Endothelial cell of umbilical vein (primary cell): ENCODE data around the gene DGKD. TPM values are rescaled to one million over a fixed set of nuclear protein-coding genes. Genes with fewer than 3 reads are reported as not detected.

Experiments
- BruUV-seq: library from RNA; stranded (reverse); fragments of 400-500 nt; replicated peaks from 2 replicates; lab custom pipeline; 2021; lab: Mats Ljungman, UMichigan
- CTCF ChIA-PET: fragments of 300-600, 350-600 bp; sonication (Branson Sonifier 250); formaldehyde crosslinking; loops from one replicate; lab custom pipeline; 2021; ENCODE audit warnings: antibody characterized with exemption, inconsistent platforms; lab: Charles Lee
- POLR2A ChIA-PET: fragments of 300-600, 350-600 bp; sonication (Branson Sonifier 250); formaldehyde crosslinking; loops from one replicate; lab custom pipeline; 2021; ENCODE audit warnings: antibody characterized with exemption, inconsistent platforms; lab: Charles Lee
- DNase-seq: peaks from one replicate; pipeline ENCODE4 v3.0.0-alpha.2; 2011; ENCODE audit warnings: low read depth, low spot score
- FAIRE-seq: peaks from 2 replicates; lab custom pipeline; 2011; peaks lifted over from hg19 to GRCh38; lab: Jason Lieb, UNC
- H2AFZ ChIP-seq: 2 replicates; pipeline ENCODE4 v1.6.0; 2012; ENCODE audit warnings: low read depth, low read length, control low read depth, inconsistent platforms
- H3K27ac ChIP-seq: 2 replicates; pipeline ENCODE4 v1.5.1; 2011; ENCODE audit warnings: low read depth, mild to moderate bottlenecking, control low read depth, low read length, moderate library complexity; ENCODE audit not compliant: insufficient read depth
- H3K27me3 ChIP-seq, 2 experiments: 2 replicates each; pipeline versions ENCODE4 v1.6.0 to v1.6.1; 2011; ENCODE audit warnings: low read length in 2 of 2, mixed read lengths in 1 of 2; ENCODE audit not compliant: control insufficient read depth in 2 of 2, insufficient read depth in 2 of 2
- H3K36me3 ChIP-seq, 2 experiments: 2 replicates in 1 of 2; 3 replicates in 1 of 2; pipeline ENCODE4 v1.5.1; 2011; ENCODE audit warnings: low read length in 2 of 2, mild to moderate bottlenecking in 1 of 2, moderate library complexity in 1 of 2; ENCODE audit not compliant: control insufficient read depth in 2 of 2, insufficient read depth in 2 of 2; ENCODE audit errors: extremely low read depth in 1 of 2
- H3K4me1 ChIP-seq: 3 replicates; pipeline ENCODE4 v1.5.1; 2011; ENCODE audit warnings: mild to moderate bottlenecking, low read length; ENCODE audit not compliant: control insufficient read depth, insufficient read depth; ENCODE audit errors: extremely low read depth
- H3K4me2 ChIP-seq: 2 replicates; pipeline ENCODE4 v1.6.1; 2011; ENCODE audit warnings: low read length, control low read depth, mixed read lengths; ENCODE audit not compliant: insufficient read depth
- H3K4me3 ChIP-seq, 3 experiments: fragments of 200-600 bp in 1 of 3; sonication (generic), shearing (Covaris generic) in 1 of 3; replicated peaks in 1 of 3; 2 replicates each; pipeline ENCODE4 v1.5.1; 2011 to 2016; ENCODE audit warnings: control low read depth in 3 of 3, low read length in 3 of 3, mild to moderate bottlenecking in 2 of 3, inconsistent platforms in 1 of 3, low read depth in 1 of 3, moderate library complexity in 1 of 3; ENCODE audit not compliant: insufficient read depth in 1 of 3
- H3K79me2 ChIP-seq: 2 replicates; pipeline ENCODE4 v1.6.0; 2012; ENCODE audit warnings: low read length, inconsistent platforms; ENCODE audit not compliant: control insufficient read depth, insufficient read depth
- H3K9ac ChIP-seq: replicated peaks from 2 replicates; pipeline ENCODE3; 2011; ENCODE audit warnings: low read length, control low read depth; ENCODE audit not compliant: insufficient read depth; ENCODE audit errors: extremely low read depth
- H3K9me1 ChIP-seq: replicated peaks from 3 replicates; pipeline ENCODE4 v1.6.0; 2011; ENCODE audit warnings: mild to moderate bottlenecking, low read length; ENCODE audit not compliant: control insufficient read depth, insufficient read depth; ENCODE audit errors: extremely low read depth
- H3K9me3 ChIP-seq: replicated peaks from 2 replicates; pipeline ENCODE4 v1.5.1; 2012; ENCODE audit warnings: low read length, inconsistent platforms; ENCODE audit not compliant: control insufficient read depth, insufficient read depth
- H4K20me1 ChIP-seq: replicated peaks from 2 replicates; pipeline ENCODE3; 2011; ENCODE audit warnings: mild to moderate bottlenecking, low read length; ENCODE audit not compliant: control insufficient read depth, insufficient read depth; ENCODE audit errors: extremely low read depth
- CTCF ChIP-seq, 2 donors: IDR thresholded peaks; 1 replicate in 1 of 2; 2 replicates in 1 of 2; pipeline ENCODE4 v1.5.1; 2011; ENCODE audit warnings: low read length in 2 of 2, mild to moderate bottlenecking in 2 of 2, moderate library complexity in 2 of 2, control low read depth in 1 of 2, inconsistent platforms in 1 of 2, low read depth in 1 of 2; ENCODE audit not compliant: insufficient read depth in 1 of 2; ENCODE audit errors: extremely low read depth in 1 of 2
- EZH2 ChIP-seq: IDR thresholded peaks from 2 replicates; pipeline ENCODE4 v1.6.1; 2012; ENCODE audit warnings: borderline replicate concordance, low read depth, mild to moderate bottlenecking, moderate library complexity, low read length, inconsistent platforms; ENCODE audit not compliant: severe bottlenecking
- FOS ChIP-seq: IDR thresholded peaks from 2 replicates; pipeline ENCODE4 v1.6.1; 2011; ENCODE audit warnings: mild to moderate bottlenecking, low read length, moderate library complexity, borderline replicate concordance; ENCODE audit not compliant: insufficient read depth
- GATA2 ChIP-seq: IDR thresholded peaks from 2 replicates; pipeline ENCODE4 v1.7.0; 2011; ENCODE audit warnings: low read depth, mild to moderate bottlenecking, moderate library complexity, mixed read lengths, low read length; ENCODE audit not compliant: insufficient read length, insufficient read depth
- JUN ChIP-seq: IDR thresholded peaks from 2 replicates; pipeline ENCODE4 v1.6.1; 2011; ENCODE audit warnings: borderline replicate concordance, low read depth; ENCODE audit not compliant: insufficient read length, insufficient read depth
- MAX ChIP-seq: IDR thresholded peaks from 2 replicates; pipeline ENCODE4 v1.6.1; 2011; ENCODE audit not compliant: insufficient read depth, insufficient read length
- MYC ChIP-seq: IDR thresholded peaks from one replicate; pipeline ENCODE4 v1.6.1; 2011; ENCODE audit warnings: mild to moderate bottlenecking, low read depth, low read length
- POLR2A ChIP-seq: IDR thresholded peaks from 2 replicates; pipeline ENCODE4 v1.6.1; 2012; ENCODE audit warnings: low read depth, mild to moderate bottlenecking, control low read depth, low read length
- POLR2AphosphoS5 ChIP-seq: IDR thresholded peaks from 2 replicates; pipeline ENCODE4 v1.6.1; 2012; ENCODE audit warnings: low read depth, mild to moderate bottlenecking, control low read depth, low read length, moderate library complexity; ENCODE audit not compliant: insufficient read depth
- dilution Hi-C: fragments of 300-500 bp; cut with MboI; formaldehyde crosslinking; loops from one replicate; pipeline ENCODE4 v1.15.0; 2019; ENCODE audit warnings: low sequenced_read_pairs; ENCODE audit not compliant: extremely low pct_ligation_motif_present
- intact Hi-C: fragments of 100-400 bp; cut with micrococcal nuclease; formaldehyde crosslinking; loops from one replicate; pipeline ENCODE4 v1.10.0; 2022
- polyA plus RNA-seq, 4 experiments: library from polyadenylated mRNA; depleted of rRNA in 3 of 4; stranded (reverse) in 3 of 4; unstranded in 1 of 4; fragments of >200 nt; gene quantifications; 2 replicates each; pipeline versions ENCODE4 v1.2.1 to v1.2.3, GENCODE V29; 2011 to 2012; ENCODE audit warnings: missing spikeins in 1 of 4
- total RNA-seq: library from RNA; stranded (reverse); gene quantifications from 2 replicates; pipeline ENCODE4 v1.2.3, GENCODE V29; 2021

DGKD gene
- total and polyA plus RNA-seq, 2 donors (not counting 3 experiments of a cell fraction or from before 2014, with no cell fraction given): 10.8 to 36.6 TPM

GRCh38 chr2:233490831-233491230 is 136.5 kb downstream of the DGKD start:
- no TSS peak for BruUV-seq
- ChIA-PET CTCF (no interaction called here), POLR2A (no interaction called here)
- Histone ChIP-seq H3K9me3 (no peaks in the 10 kb centered on the region), H3K79me2 (no peaks in the 10 kb centered on the region), H3K4me2 (no peak overlapping the region), H4K20me1 (no peaks in the 10 kb centered on the region), H3K9me1 (no peaks in the 10 kb centered on the region), H3K27ac (no peak overlapping the region), H3K9ac (no peak overlapping the region), H2AFZ (no peak overlapping the region), H3K4me1 (peaks cover 26% of the 10 kb centered on the region), H3K27me3 (no peaks in the 10 kb centered on the region), H3K36me3 (peaks cover 0 to 3% of the 10 kb centered on the region in 2 experiments), H3K4me3 (no peak overlapping the region)
- TF ChIP-seq JUN (no peak), MYC (no peak), GATA2 (no peak), CTCF (IDR thresholded peaks at IDR 0.05; ENCODE audit: extremely low read depth in 1 of 2, insufficient read depth in 1 of 2, low read depth in 1 of 2, low read length in 2 of 2) (no peak), POLR2A (no peak), MAX (no peak), POLR2AphosphoS5 (no peak), FOS (no peak), EZH2 (no peak)
- FAIRE-seq: no peak
- dilution Hi-C loops (no loop called here), intact Hi-C loops (no loop called here)
- DNase-seq: no peak
